HCT116 (cell line): ENCODE results near the gene IL10RB. TPM values are rescaled to one million over a fixed set of nuclear protein-coding genes. Genes with fewer than 3 reads are reported as not detected.

ENCODE experiments used
- ATAC-seq: fragments of 200-7000 bp; cut with Tn5 transposase; 2 replicates; pipeline ENCODE4 v1.9.1; 2020; ENCODE audit warnings: mild to moderate bottlenecking, moderate library complexity
- BruUV-seq: library from RNA; stranded (reverse); fragments of 400-500 nt; replicated peaks from 2 replicates; lab custom pipeline; 2021; lab: Mats Ljungman, UMichigan
- CTCF ChIA-PET: fragments of 300-600 bp; sonication (Branson Sonifier 250); formaldehyde crosslinking; loops from one replicate; lab custom pipeline; 2021; ENCODE audit warnings: antibody characterized with exemption; lab: Charles Lee
- POLR2A ChIA-PET: fragments of 300-600, 350-600 bp; sonication (Branson Sonifier 250); formaldehyde crosslinking; loops from one replicate; lab custom pipeline; 2021; ENCODE audit warnings: antibody characterized with exemption; lab: Charles Lee
- RAD21 ChIA-PET, 2 experiments: fragments of 300-600 bp; sonication (Branson Sonifier 250); formaldehyde crosslinking; loops; one replicate each; lab custom pipeline; 2023; ENCODE audit warnings: low total read pairs in 2 of 2; ENCODE audit not compliant: uncharacterized antibody in 2 of 2, unreplicated experiment in 2 of 2, low non-redundant PET in 1 of 2; lab: Charles Lee
- DNase-seq: peaks from one replicate; pipeline ENCODE4 v3.0.0-alpha.2; 2010; ENCODE audit warnings: low read depth, low spot score
- H2AFZ ChIP-seq: fragments of 200-600 bp; shearing (Covaris generic), sonication (generic); 2 replicates; pipeline ENCODE4 v1.6.1; 2017; ENCODE audit warnings: low read depth, mixed run types, mixed read lengths, antibody characterized with exemption, low read length; ENCODE audit not compliant: poor library complexity, severe bottlenecking
- H3K27ac ChIP-seq: 2 replicates; pipeline ENCODE4 v1.5.1; 2012; ENCODE audit warnings: low read depth, low read length
- H3K27me3 ChIP-seq: fragments of 200-600 bp; sonication (generic); 2 replicates; pipeline ENCODE4 v1.6.1; 2016; ENCODE audit warnings: mixed run types, low read length, mixed read lengths; ENCODE audit not compliant: insufficient read depth
- H3K36me3 ChIP-seq, 2 experiments: fragments of 200-500 bp in 1 of 2; fragments of 200-600 bp in 1 of 2; sonication (Bioruptor generic) in 1 of 2; sonication (generic) in 1 of 2; 2 replicates each; pipeline versions ENCODE4 v1.5.1 to v1.6.1; 2014 to 2016; ENCODE audit warnings: low read length in 2 of 2, inconsistent platforms in 1 of 2, mixed read lengths in 1 of 2, mixed run types in 1 of 2; ENCODE audit not compliant: insufficient read depth in 2 of 2, control insufficient read depth in 1 of 2
- H3K4me1 ChIP-seq, 2 experiments: fragments of 200-600 bp in 1 of 2; sonication (generic) in 1 of 2; 2 replicates each; pipeline versions ENCODE4 v1.5.1 to v1.6.1; 2012 to 2017; ENCODE audit warnings: low read length in 2 of 2, inconsistent platforms in 1 of 2, mild to moderate bottlenecking in 1 of 2, mixed read lengths in 1 of 2, mixed run types in 1 of 2, moderate library complexity in 1 of 2; ENCODE audit not compliant: insufficient read depth in 2 of 2, control insufficient read depth in 1 of 2
- H3K4me2 ChIP-seq: fragments of 200-600 bp; sonication (generic); 2 replicates; pipeline ENCODE4 v1.6.1; 2017; ENCODE audit warnings: mixed run types, low read length, mixed read lengths
- H3K4me3 ChIP-seq, 2 experiments: fragments of 200-600 bp in 1 of 2; sonication (generic) in 1 of 2; replicated peaks in 1 of 2; 2 replicates each; pipeline ENCODE4 v1.5.1; 2011 to 2016; ENCODE audit warnings: low read length in 2 of 2, control low read depth in 1 of 2, low read depth in 1 of 2, mild to moderate bottlenecking in 1 of 2, mixed read lengths in 1 of 2, mixed run types in 1 of 2
- H3K79me2 ChIP-seq: fragments of 200-600 bp; sonication (generic); 2 replicates; pipeline ENCODE4 v1.6.1; 2017; ENCODE audit warnings: mild to moderate bottlenecking, mixed run types, low read length, moderate library complexity, mixed read lengths; ENCODE audit not compliant: insufficient read depth
- H3K9ac ChIP-seq: fragments of 200-600 bp; sonication (generic); 2 replicates; pipeline ENCODE4 v1.6.1; 2016; ENCODE audit warnings: low read length, mixed read lengths
- H3K9me2 ChIP-seq: fragments of 200-600 bp; sonication (generic), shearing (Covaris generic); 2 replicates; pipeline ENCODE4 v1.6.1; 2017; ENCODE audit warnings: mixed run types, mild to moderate bottlenecking, moderate library complexity; ENCODE audit not compliant: insufficient read depth
- H3K9me3 ChIP-seq, 2 experiments: fragments of 200-500 bp in 1 of 2; fragments of 200-600 bp in 1 of 2; sonication (Bioruptor generic) in 1 of 2; sonication (generic) in 1 of 2; 2 replicates each; pipeline ENCODE4 v1.6.1; 2014 to 2017; ENCODE audit warnings: low read length in 2 of 2, mixed read lengths in 2 of 2, inconsistent platforms in 1 of 2, low read depth in 1 of 2, mild to moderate bottlenecking in 1 of 2, mixed run types in 1 of 2, moderate library complexity in 1 of 2; ENCODE audit not compliant: control insufficient read depth in 1 of 2, insufficient read depth in 1 of 2
- H4K20me1 ChIP-seq: fragments of 200-600 bp; sonication (generic), shearing (Covaris generic); 2 replicates; pipeline ENCODE4 v1.6.1; 2017; ENCODE audit warnings: mixed run types, mild to moderate bottlenecking, moderate library complexity; ENCODE audit not compliant: insufficient read depth
- CBX3 ChIP-seq: IDR thresholded peaks from 2 replicates; pipeline ENCODE4 v1.6.1; 2012; ENCODE audit warnings: low read depth
- ELF1 ChIP-seq: IDR thresholded peaks from 2 replicates; pipeline ENCODE4 v1.6.1; 2012; ENCODE audit warnings: low read depth, borderline replicate concordance
- FOSL1 ChIP-seq: IDR thresholded peaks from 2 replicates; pipeline ENCODE4 v1.6.1; 2012; ENCODE audit warnings: low read depth
- POLR2A ChIP-seq: IDR thresholded peaks from 2 replicates; pipeline ENCODE4 v1.7.0; 2011; ENCODE audit warnings: borderline replicate concordance; ENCODE audit not compliant: insufficient read depth, insufficient read length; ENCODE audit errors: extremely low read depth
- SRF ChIP-seq: IDR thresholded peaks from 2 replicates; pipeline ENCODE4 v1.6.1; 2012; ENCODE audit warnings: low read depth
- TCF7L2 ChIP-seq: IDR thresholded peaks from 2 replicates; pipeline ENCODE4 v1.7.0; 2011; ENCODE audit warnings: borderline replicate concordance, inconsistent platforms; ENCODE audit not compliant: insufficient read depth, insufficient read length; ENCODE audit errors: extremely low read depth
- intact Hi-C: fragments of 100-400 bp; cut with micrococcal nuclease; formaldehyde crosslinking; loops from 2 replicates; pipeline ENCODE4 v1.10.0; 2022
- total RNA-seq: library from RNA; stranded (reverse); gene quantifications from one replicate; pipeline ENCODE4 v1.2.1, GENCODE V29; 2021; ENCODE audit not compliant: unreplicated experiment
- TF ChIP-seq, protein P1 (sequence below): IDR thresholded peaks from 2 replicates; pipeline ENCODE4 v1.6.1; 2012
- TF ChIP-seq, protein P2 (sequence below): IDR thresholded peaks from 2 replicates; pipeline ENCODE4 v1.6.1; 2012
- TF ChIP-seq, protein P3 (sequence below): IDR thresholded peaks from 2 replicates; pipeline ENCODE4 v1.6.1; 2011; ENCODE audit warnings: mild to moderate bottlenecking, low read length, moderate library complexity; ENCODE audit not compliant: insufficient replicate concordance; ENCODE audit errors: extremely low read depth

IL10RB gene
- total RNA-seq, 1 experiment from 2014 or later, result 13.7 TPM

- no peak overlapping the region for H2AFZ ChIP-seq
- peaks cover 11% of the 10 kb centered on the region for H3K79me2 ChIP-seq
- ChIA-PET CTCF (no interaction called here), POLR2A (no interaction called here), RAD21 (no interaction called here)
- BruUV-seq, result no TSS peak
- H3K27me3 ChIP-seq, result no peaks in the 10 kb centered on the region
- H4K20me1 ChIP-seq, result no peaks in the 10 kb centered on the region
- no peak overlapping the region for H3K9ac ChIP-seq
- H3K9me3 ChIP-seq, result no peaks in the 10 kb centered on the region
- TF ChIP-seq, protein P1, sequence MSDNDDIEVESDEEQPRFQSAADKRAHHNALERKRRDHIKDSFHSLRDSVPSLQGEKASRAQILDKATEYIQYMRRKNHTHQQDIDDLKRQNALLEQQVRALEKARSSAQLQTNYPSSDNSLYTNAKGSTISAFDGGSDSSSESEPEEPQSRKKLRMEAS, result no peak
- TF ChIP-seq SRF (no peak), FOSL1 (no peak), TCF7L2 (no peak), CBX3 (no peak), ELF1 (no peak)
- H3K27ac ChIP-seq, result no peak overlapping the region
- H3K4me2 ChIP-seq, result no peak overlapping the region
- DNase-seq, result no peak
- no peaks in the 10 kb centered on the region for H3K36me3 ChIP-seq
- peaks cover 2 to 5% of the 10 kb centered on the region in 2 experiments; a peak in 2 of 4 replicates for H3K4me1 ChIP-seq
- H3K9me2 ChIP-seq, result no peaks in the 10 kb centered on the region
- no peak for ATAC-seq
- no peak overlapping the region for H3K4me3 ChIP-seq
- intact Hi-C loops, result no loop called here
Measured at GRCh38 chr21:33236013-33236686, 30.0 kb upstream of the IL10RB start.

GRCh38 chr21:33236766-33237165 lies 29.4 kb upstream of the IL10RB start:
- H3K79me2 ChIP-seq, result peaks cover 5% of the 10 kb centered on the region; the same call in 1 of the 2 replicates
- no peaks in the 10 kb centered on the region for H4K20me1 ChIP-seq
- H3K4me3 ChIP-seq, result no peak overlapping the region
- ChIA-PET POLR2A (no interaction called here), RAD21 (no interaction called here), CTCF (no interaction called here)
- no peaks in the 10 kb centered on the region for H3K4me1 ChIP-seq
- no peak for DNase-seq
- no peak overlapping the region for H2AFZ ChIP-seq
- H3K36me3 ChIP-seq, result no peaks in the 10 kb centered on the region
- H3K27ac ChIP-seq, result no peak overlapping the region
- TF ChIP-seq ELF1, result no peak
- TF ChIP-seq, protein P2, sequence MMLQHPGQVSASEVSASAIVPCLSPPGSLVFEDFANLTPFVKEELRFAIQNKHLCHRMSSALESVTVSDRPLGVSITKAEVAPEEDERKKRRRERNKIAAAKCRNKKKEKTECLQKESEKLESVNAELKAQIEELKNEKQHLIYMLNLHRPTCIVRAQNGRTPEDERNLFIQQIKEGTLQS, result no peak
- no peak for TF ChIP-seq FOSL1
- TF ChIP-seq POLR2A, result no peak
- TF ChIP-seq, protein P3, sequence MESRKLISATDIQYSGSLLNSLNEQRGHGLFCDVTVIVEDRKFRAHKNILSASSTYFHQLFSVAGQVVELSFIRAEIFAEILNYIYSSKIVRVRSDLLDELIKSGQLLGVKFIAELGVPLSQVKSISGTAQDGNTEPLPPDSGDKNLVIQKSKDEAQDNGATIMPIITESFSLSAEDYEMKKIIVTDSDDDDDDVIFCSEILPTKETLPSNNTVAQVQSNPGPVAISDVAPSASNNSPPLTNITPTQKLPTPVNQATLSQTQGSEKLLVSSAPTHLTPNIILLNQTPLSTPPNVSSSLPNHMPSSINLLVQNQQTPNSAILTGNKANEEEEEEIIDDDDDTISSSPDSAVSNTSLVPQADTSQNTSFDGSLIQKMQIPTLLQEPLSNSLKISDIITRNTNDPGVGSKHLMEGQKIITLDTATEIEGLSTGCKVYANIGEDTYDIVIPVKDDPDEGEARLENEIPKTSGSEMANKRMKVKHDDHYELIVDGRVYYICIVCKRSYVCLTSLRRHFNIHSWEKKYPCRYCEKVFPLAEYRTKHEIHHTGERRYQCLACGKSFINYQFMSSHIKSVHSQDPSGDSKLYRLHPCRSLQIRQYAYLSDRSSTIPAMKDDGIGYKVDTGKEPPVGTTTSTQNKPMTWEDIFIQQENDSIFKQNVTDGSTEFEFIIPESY, result no peak
- TF ChIP-seq, all 23 proteins: peak for 0
- no peak overlapping the region for H3K4me2 ChIP-seq
- no peaks in the 10 kb centered on the region for H3K27me3 ChIP-seq
- no peaks in the 10 kb centered on the region for H3K9me2 ChIP-seq
- BruUV-seq, result no TSS peak
- no peak for ATAC-seq
- intact Hi-C loops, result no loop called here
- no peak overlapping the region for H3K9ac ChIP-seq
- H3K9me3 ChIP-seq, result no peaks in the 10 kb centered on the region
